ENCODE data around the gene DDX39B. TPM values are rescaled to one million over a fixed set of nuclear protein-coding genes. Genes with fewer than 3 reads are reported as not detected.

Gene DDX39B
- total and polyA plus RNA-seq, 2 of the 4 experiments (the other 2 are of a cell fraction) = 371 to 796 TPM

- ATAC-seq (ENCODE audit: low read depth) (no peak), DNase-seq (no peak)
- no TSS peak for BruUV-seq (replicated peaks)
- intact Hi-C loops (cut with micrococcal nuclease) (no loop called here), dilution Hi-C loops (cut with HindIII; ENCODE audit: low sequenced_read_pairs, unreplicated experiment) (no loop called here), in situ Hi-C loops (cut with MboI; ENCODE audit: low sequenced_read_pairs) (no loop called here)
- no peak overlapping the region for H2AFZ ChIP-seq (replicated peaks; ENCODE audit: low read length, poor library complexity)
- no peak overlapping the region for H4K5ac ChIP-seq (ENCODE audit: low read depth, low read length)
- H3K23ac ChIP-seq (ENCODE audit: low read depth, low read length) = no peak overlapping the region
- WGBS, 2 experiments (ENCODE audit: extremely low coverage in 2 of 2, insufficient read length in 1 of 2) = 83% methylated on average over 1 of the region's 12 CpGs; no CpG with 5 or more reads in 1 of the 2 experiments
- no peaks in the 10 kb centered on the region for H4K20me1 ChIP-seq (ENCODE audit: insufficient read depth, low read length)
- TF ChIP-seq CTCF (conservative IDR thresholded peaks at IDR 0.05; ENCODE audit: low read depth, low read length) = no peak
- ChIA-PET POLR2A (ENCODE audit: unreplicated experiment) (no interaction called here), CTCF (interaction anchor here (0.6 to 1.1 kb wide), 2 partner anchors 19 to 27 kb away, joined by 3 read pairs; no protein-coding TSS in a partner anchor)
- H3K4me3 ChIP-seq (ENCODE audit: insufficient read depth, low read depth, low read length) = no peak overlapping the region
- H3K56ac ChIP-seq (ENCODE audit: extremely low read depth, insufficient read depth, low read length) = no peak overlapping the region
- H3K27me3 ChIP-seq (ENCODE audit: control insufficient read depth, insufficient read depth, low read length) = peaks cover 22% of the 10 kb centered on the region
- no peak overlapping the region for H3K14ac ChIP-seq (replicated peaks; ENCODE audit: low read depth, low read length)
- H2AK9ac ChIP-seq (replicated peaks; ENCODE audit: low read depth, low read length, poor library complexity) = no peak overlapping the region
- no peak overlapping the region for H3K4me2 ChIP-seq (ENCODE audit: low read depth, low read length)
- H2BK5ac ChIP-seq (ENCODE audit: low read depth, low read length, poor library complexity, severe bottlenecking) = no peak overlapping the region
- H3K9me3 ChIP-seq (ENCODE audit: control insufficient read depth, insufficient read depth, low read length) = no peaks in the 10 kb centered on the region
- no peaks in the 10 kb centered on the region; the same call in 1 of the 2 replicates for H3K9me1 ChIP-seq (ENCODE audit: insufficient read depth, low read length)
- no peak overlapping the region for H4K8ac ChIP-seq (ENCODE audit: low read depth in 2 of 2, low read length in 2 of 2)
- peaks cover 4% of the 10 kb centered on the region; the same call in 1 of the 2 replicates for H3K4me1 ChIP-seq (ENCODE audit: control insufficient read depth, insufficient read depth, low read length)
- H3K4ac ChIP-seq (ENCODE audit: low read depth, low read length) = no peak overlapping the region
- H2AK5ac ChIP-seq (ENCODE audit: low read depth, low read length) = no peak overlapping the region
- no peak overlapping the region for H3K18ac ChIP-seq (ENCODE audit: low read depth, low read length)
- H2BK20ac ChIP-seq (ENCODE audit: low read depth, low read length) = no peak overlapping the region
- H3K27ac ChIP-seq (ENCODE audit: insufficient read depth, low read length) = no peak overlapping the region
- H4K91ac ChIP-seq (ENCODE audit: insufficient read depth, low read depth, low read length) = no peak overlapping the region
- no peaks in the 10 kb centered on the region for H3K36me3 ChIP-seq (ENCODE audit: control insufficient read depth, insufficient read depth, low read length)
- no peak overlapping the region for H2BK120ac ChIP-seq (ENCODE audit: low read depth, low read length)
- no peaks in the 10 kb centered on the region for H3K79me1 ChIP-seq (ENCODE audit: low read depth in 1 of 2, low read length in 2 of 2)
- H3K9ac ChIP-seq (ENCODE audit: low read depth, low read length) = no peak overlapping the region
- H2BK15ac ChIP-seq (ENCODE audit: low read depth, low read length) = no peak overlapping the region
These were observed 36.6 kb upstream of the DDX39B start for GRCh38 chr6:31578184-31579118.
